MG63 (cell line): Measurements from ENCODE around the gene EXOC1L. TPM values are rescaled to one million over a fixed set of nuclear protein-coding genes. Genes with fewer than 3 reads are reported as not detected.

Source experiments
- DNase-seq: peaks from one replicate; pipeline ENCODE4 v3.0.0-alpha.2; 2020
- H3K27me3 ChIP-seq: fragments of 250-450 bp; sonication (Bioruptor Pico); 2 replicates; pipeline ENCODE4 v1.5.1; 2020; ENCODE audit warnings: mild to moderate bottlenecking, moderate library complexity
- H3K36me3 ChIP-seq: fragments of 250-450 bp; sonication (Bioruptor Pico); 2 replicates; pipeline ENCODE4 v1.5.1; 2020; ENCODE audit warnings: mild to moderate bottlenecking, moderate library complexity
- H3K4me3 ChIP-seq: fragments of 250-450 bp; sonication (Bioruptor Pico); 2 replicates; pipeline ENCODE4 v1.5.1; 2020; ENCODE audit warnings: mild to moderate bottlenecking, moderate library complexity
- H3K9me3 ChIP-seq: fragments of 250-450 bp; sonication (Bioruptor Pico); 2 replicates; pipeline ENCODE4 v1.5.1; 2020; ENCODE audit warnings: mild to moderate bottlenecking, moderate library complexity
- total RNA-seq: library from RNA; depleted of rRNA; stranded (reverse); fragments of >200 nt; shearing (Covaris generic); gene quantifications from 2 replicates; pipeline ENCODE4 v1.2.3, GENCODE V29; 2014; ENCODE audit warnings: low replicate concordance; rRNA removed

Gene EXOC1L
- total RNA-seq, 1 experiment from 2014 or later, result not detected

DNA sequence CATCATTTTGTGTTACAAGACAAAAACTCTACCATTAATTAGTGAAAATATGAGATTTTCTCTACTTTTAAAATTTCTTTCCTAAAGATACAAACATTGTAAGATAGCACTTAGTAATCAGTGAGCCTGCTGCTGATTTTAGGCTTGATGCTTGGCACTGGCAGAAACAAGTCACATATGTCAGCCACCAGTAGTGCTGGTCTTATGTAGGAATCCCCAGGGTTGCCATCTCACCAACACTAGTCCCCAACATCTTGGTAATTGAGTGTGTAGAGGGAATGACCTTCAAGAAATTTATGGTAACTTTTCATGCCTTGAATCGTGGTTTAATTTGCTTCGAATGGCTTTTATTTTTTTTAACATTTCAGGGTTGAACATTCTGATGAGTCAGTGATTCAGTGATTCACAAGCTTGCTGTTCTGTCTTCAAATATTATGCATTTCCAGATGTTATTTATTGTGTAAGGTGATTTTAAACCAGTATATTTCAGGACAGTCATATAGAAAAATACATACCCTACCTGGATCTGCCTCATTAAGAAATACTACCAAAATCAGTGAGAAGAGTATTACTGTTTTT lies 45.7 kb downstream of the EXOC1L start:
- no peaks in the 10 kb centered on the region for H3K27me3 ChIP-seq
- H3K36me3 ChIP-seq, result peaks cover 12% of the 10 kb centered on the region
- DNase-seq, result peak; percentile 1
- no peak overlapping the region for H3K4me3 ChIP-seq
- no peaks in the 10 kb centered on the region for H3K9me3 ChIP-seq

DNA sequence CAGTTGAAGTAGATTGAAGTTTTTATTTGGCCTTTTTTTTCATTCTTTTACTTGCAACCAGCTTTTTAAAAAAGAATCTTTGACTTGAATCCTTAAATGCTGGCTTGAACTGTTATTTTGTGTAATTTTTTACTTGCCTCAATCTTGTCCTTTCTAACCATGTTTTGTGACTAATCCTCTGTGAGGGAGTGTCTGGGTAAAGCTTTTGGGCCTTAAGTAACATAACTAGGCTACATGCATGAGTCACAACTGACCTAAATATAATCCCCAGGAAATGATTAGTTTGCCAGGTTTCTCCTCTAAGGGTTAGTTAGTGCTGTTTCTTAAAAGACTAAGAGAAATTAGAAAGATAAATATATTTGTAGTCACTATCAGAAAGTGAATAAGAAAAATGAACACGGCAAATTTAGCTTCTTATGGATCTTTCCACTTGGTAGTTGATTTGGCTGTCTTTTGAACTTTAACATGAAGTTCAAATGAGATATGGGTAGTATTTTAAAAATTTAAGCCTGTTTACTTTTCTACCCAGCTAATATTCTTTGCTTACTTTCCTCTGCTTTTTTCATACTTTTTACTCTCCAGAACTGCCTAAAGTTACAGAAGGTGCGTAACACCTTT lies 46.8 kb downstream of the EXOC1L start:
- Histone ChIP-seq H3K27me3 (no peaks in the 10 kb centered on the region), H3K36me3 (peaks cover 15% of the 10 kb centered on the region), H3K4me3 (no peak overlapping the region), H3K9me3 (no peaks in the 10 kb centered on the region)
- peak; percentile 1 for DNase-seq

DNA sequence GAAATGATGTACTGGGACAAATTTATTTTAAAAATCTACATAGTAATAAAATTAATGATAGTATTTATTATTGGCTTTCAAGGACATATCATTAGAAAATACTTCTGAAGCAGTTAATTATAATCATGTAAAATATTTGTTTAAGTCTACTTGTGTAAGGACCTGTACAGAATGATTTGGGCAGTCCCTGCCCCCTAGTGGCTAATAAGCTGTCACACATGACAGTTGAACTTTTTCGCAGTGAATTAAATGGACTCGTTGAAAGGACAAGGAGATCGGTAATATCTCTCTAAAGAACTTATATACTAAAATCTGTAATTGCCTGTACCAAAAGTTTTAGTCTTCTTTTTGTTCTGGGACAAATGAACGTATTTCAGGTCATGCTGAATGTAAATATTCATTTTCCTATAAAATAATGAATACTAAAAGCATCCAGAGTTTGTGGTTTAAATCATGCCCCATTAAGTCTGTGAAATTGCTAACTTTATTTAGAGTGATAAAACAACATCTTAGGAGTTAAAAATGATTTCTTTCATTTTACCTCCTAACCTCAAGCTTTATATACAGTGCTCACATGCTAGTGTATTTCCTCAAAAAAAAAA lies 47.5 kb downstream of the EXOC1L start:
- Histone ChIP-seq H3K4me3 (no peak overlapping the region), H3K27me3 (no peaks in the 10 kb centered on the region), H3K36me3 (peaks cover 15% of the 10 kb centered on the region), H3K9me3 (no peaks in the 10 kb centered on the region)
- DNase-seq, result peak; percentile 10

DNA sequence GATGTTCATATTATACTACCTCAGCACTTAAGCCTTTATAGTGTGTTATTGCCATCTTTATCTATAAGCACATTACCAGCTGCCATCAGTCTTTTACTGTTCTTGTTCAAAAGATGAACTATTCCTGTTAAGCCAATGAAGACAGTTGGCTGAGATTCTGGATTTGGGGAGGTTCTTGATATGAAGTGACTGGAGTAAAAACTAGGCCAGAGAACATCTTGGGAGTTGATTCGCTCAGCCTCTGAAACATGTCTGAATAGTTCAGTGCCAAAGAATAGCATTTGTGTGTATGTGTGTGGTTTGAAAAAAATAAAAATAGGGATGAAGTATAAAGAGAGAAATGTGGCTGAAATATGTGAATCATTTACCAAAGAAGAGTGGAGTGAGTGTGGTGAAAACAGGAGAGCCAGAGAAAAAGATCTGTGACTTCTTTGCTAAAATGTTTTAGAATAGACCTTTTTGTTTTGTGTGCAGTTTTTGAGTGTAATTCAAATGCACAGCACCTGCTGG lies 49.0 kb downstream of the EXOC1L start:
- Histone ChIP-seq H3K4me3 (no peak overlapping the region), H3K36me3 (peaks cover 15% of the 10 kb centered on the region), H3K27me3 (no peaks in the 10 kb centered on the region), H3K9me3 (no peaks in the 10 kb centered on the region)
- DNase-seq, result no peak

DNA sequence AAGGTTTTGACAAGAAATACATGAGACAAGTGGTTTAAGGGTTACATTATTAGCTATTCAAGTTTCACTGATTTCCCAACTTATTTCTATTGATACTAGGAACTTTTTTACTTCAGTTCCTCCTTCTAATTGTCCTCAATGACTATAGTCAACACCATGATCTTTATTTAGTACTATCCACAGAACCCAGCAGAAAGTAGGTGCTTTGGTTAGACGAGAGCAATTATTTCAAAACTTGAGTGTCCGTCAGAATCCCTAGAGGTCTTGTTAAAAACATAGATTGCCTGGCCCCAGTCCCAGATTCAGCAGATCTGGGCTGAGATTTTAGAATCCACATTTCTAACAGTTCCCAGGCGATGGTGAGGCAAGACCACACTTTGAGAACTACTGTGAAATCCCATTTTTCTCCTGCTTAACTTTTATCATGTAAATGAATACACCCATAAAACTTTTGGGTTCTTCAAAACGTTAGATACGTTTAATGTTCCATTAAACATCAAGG lies 51.8 kb downstream of the EXOC1L start:
- Histone ChIP-seq H3K4me3 (no peak overlapping the region), H3K36me3 (peaks cover 15% of the 10 kb centered on the region), H3K27me3 (no peaks in the 10 kb centered on the region), H3K9me3 (no peaks in the 10 kb centered on the region)
- no peak for DNase-seq

DNA sequence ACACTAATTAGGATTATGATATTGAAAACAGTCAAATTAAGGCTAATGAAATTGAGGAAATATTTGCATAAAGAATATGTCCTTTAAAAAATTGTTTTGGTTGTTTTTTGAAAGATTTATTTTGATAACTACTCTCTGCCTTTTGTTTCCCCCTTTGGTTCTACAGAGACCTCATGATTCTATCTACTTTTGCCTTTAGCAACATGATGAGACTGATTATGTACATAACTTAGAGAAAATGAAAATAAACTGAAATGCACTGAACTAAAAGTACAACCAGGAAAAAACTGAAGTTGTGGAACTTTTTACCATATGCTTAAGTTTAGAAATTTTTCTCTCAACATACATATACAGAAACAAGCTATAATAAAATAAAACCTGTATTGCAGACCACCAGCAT lies 55.2 kb downstream of the EXOC1L start:
- Histone ChIP-seq H3K27me3 (no peaks in the 10 kb centered on the region), H3K36me3 (peaks cover 10% of the 10 kb centered on the region), H3K4me3 (no peak overlapping the region), H3K9me3 (no peaks in the 10 kb centered on the region)
- DNase-seq, result no peak

DNA sequence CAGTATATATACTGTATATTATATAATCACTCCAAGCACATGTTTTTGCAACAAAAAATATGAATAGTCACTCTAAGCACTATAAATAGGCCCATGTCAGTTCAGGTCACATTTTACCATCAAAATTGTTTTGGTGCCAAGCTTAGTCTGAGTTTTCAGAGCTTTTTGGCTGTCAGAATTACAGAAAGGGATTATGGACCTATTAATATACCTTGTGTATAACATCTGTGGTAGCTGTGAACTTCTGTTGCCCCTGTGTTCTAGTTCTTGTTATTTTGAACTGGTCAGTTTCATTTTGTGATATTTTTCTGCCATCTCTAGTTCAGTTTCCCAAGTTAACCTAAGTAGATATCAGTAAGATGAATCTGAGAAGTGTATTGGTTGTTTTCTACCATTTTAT lies 56.8 kb downstream of the EXOC1L start:
- H3K9me3 ChIP-seq, result no peaks in the 10 kb centered on the region
- peaks cover 13% of the 10 kb centered on the region for H3K36me3 ChIP-seq
- no peaks in the 10 kb centered on the region for H3K27me3 ChIP-seq

DNA sequence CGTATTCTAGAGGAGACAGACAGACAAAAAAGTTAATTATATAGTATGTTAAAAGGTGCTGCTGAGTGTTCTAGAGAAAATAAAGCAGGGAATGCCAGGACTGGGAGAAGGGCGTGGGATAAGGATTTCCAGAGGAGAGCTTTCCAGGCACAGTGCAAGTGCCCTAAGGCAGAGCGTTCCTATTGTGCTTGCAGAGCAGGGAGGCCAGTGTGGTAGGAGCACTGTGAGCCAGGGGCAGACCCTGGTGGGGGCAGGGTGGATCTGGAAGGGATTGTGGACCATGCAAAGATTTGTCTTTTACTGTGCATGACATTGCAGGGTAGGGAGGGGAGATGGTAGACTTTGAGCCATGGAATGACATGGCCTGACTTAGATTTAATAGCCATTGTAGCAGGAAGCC lies 59.6 kb downstream of the EXOC1L start:
- Histone ChIP-seq H3K36me3 (peaks cover 22% of the 10 kb centered on the region), H3K27me3 (no peaks in the 10 kb centered on the region), H3K4me3 (no peak overlapping the region), H3K9me3 (no peaks in the 10 kb centered on the region)
- DNase-seq, result no peak

More for the DNA sequence above, 56.8 kb downstream of the EXOC1L start:
- DNase-seq, result no peak
- no peak overlapping the region for H3K4me3 ChIP-seq

DNA sequence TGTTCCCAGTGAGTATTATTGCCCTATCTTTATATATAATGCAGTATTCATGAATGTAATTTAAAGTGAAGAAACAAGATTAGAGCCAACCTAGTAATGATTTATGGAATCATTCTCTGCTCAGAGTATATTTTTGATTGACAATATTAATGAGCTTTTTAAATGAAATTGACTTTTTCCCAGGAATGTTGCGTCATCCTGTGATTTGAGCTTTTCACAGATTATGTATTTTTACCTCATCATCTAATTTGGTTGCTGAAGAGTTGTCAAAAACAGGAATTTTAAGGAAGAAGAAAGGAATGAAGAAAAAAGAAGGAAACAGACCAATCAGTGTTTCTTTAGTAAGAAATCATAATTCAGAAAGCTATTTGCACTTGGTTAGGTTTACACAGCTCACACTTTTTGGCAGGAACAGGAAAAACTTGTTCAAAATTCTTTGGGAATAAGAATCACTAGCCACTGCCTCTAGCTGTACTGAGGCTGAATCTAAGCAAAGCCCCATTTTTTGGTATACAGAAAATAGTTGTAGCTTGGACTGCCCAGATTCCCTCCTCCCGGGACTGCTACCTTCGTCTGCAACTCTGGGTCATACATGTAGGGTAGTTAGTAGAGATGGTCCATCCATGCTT lies 61.2 kb downstream of the EXOC1L start:
- peaks cover 22% of the 10 kb centered on the region for H3K36me3 ChIP-seq
- no peak for DNase-seq
- no peak overlapping the region for H3K4me3 ChIP-seq
- no peaks in the 10 kb centered on the region for H3K27me3 ChIP-seq
- no peaks in the 10 kb centered on the region for H3K9me3 ChIP-seq

DNA sequence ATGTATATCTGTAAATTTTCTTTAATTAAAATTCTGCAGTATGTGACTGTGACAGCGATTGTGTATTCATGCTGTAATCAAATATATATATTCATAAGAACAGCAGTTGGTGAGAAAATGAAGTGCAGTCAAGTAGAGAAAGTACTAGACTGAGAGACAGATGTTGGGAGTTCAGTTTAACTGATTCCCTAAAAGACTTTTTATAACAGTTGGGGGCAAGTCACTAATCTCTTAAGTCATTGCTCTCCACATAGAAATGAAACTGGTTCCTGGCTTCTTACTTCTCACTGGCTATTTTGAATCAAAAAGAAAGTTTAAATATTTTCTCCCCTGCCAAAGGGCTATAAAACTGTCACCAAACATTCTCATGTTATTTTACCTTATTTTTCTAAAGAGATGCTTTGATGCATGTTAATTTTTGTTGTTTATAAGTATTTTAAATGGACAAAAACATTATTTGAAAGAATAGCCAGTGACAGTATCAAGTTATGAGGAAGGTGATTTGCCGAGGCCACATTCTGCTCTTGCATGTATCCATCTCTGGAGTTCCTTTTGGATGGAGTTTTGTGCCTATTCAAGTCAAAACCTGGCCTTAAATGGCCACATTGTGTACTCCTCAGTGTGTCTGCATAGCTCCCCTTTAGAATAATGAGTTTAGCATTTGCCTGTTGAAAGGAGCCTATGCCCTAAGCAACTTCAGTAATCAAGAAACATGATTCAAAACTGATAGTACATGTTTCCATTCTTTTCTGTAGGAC lies 64.7 kb downstream of the EXOC1L start:
- Histone ChIP-seq H3K4me3 (no peak overlapping the region), H3K9me3 (no peaks in the 10 kb centered on the region), H3K27me3 (no peaks in the 10 kb centered on the region), H3K36me3 (peaks cover 18% of the 10 kb centered on the region)
- no peak for DNase-seq

DNA sequence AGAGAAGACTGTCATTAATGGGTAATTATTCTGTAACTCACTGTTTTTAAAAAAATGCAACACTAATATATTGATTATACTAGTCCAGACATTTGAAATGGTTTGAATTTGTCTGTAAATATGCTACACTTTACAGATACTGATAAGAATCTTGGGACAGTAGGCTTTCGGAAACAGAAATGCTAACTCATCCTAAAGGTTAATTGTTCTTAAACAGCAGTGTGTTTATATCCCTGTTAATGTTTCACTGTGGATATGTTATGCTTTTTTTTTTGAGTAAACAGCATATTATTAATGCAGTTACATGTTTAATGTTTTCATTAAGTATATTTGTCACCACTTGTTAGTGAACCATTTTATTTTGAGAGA lies 65.2 kb downstream of the EXOC1L start:
- H3K36me3 ChIP-seq, result peaks cover 18% of the 10 kb centered on the region
- DNase-seq, result no peak
- no peak overlapping the region for H3K4me3 ChIP-seq
- no peaks in the 10 kb centered on the region for H3K27me3 ChIP-seq
- H3K9me3 ChIP-seq, result no peaks in the 10 kb centered on the region

Other genes with a start within 250 kb of the EXOC1L start
- not detected in 2 replicates for gene PDCL2, start 227.5 kb upstream of the EXOC1L start, total RNA-seq
- not detected in 2 replicates for gene NMU, start 183.5 kb upstream of the EXOC1L start, total RNA-seq
- gene EXOC1, start 33.9 kb downstream of the EXOC1L start, total RNA-seq, result 16.0 and 20.2 TPM in 2 replicates
- 1.2 and 8.6 TPM in 2 replicates for gene CEP135, start 129.2 kb downstream of the EXOC1L start, total RNA-seq